DND-41 (cell line): Measurements from ENCODE around the gene FZD4.

ENCODE experiments used
- CTCF ChIP-seq: IDR thresholded peaks from 2 replicates; pipeline ENCODE4 v1.5.1; 2012; ENCODE audit warnings: borderline replicate concordance, low read length, moderate library complexity, mild to moderate bottlenecking; ENCODE audit not compliant: poor library complexity, severe bottlenecking; ENCODE audit errors: extremely low read depth
- EZH2 ChIP-seq: IDR thresholded peaks from 3 replicates; pipeline ENCODE4 v1.6.1; 2012; ENCODE audit warnings: borderline replicate concordance, low read depth, mild to moderate bottlenecking, moderate library complexity, low read length, inconsistent platforms; ENCODE audit not compliant: severe bottlenecking

- TF ChIP-seq CTCF (no peak), EZH2 (no peak)
These were observed 16.8 kb downstream of the FZD4 start for GRCh38 chr11:86938203-86938899.
